Peyer's patch (tissue), 4 donors: ENCODE measurements around the gene F5.

ENCODE experiments used
- CTCF ChIP-seq, 6 experiments: fragments of 450-650 bp in 4 of 6; fragments of 200-600 bp in 2 of 6; sonication (generic) in 1 of 6; IDR thresholded peaks; one replicate each; pipeline ENCODE4 v1.5.1; 2017 to 2019; ENCODE audit warnings: antibody characterized with exemption in 6 of 6, mild to moderate bottlenecking in 3 of 6, moderate library complexity in 1 of 6
- POLR2A ChIP-seq, 2 donors: fragments of 450-650 bp; IDR thresholded peaks; one replicate each; pipeline ENCODE4 v1.5.1; 2017; ENCODE audit warnings: antibody characterized with exemption in 2 of 2, mild to moderate bottlenecking in 2 of 2, moderate library complexity in 2 of 2

DNA sequence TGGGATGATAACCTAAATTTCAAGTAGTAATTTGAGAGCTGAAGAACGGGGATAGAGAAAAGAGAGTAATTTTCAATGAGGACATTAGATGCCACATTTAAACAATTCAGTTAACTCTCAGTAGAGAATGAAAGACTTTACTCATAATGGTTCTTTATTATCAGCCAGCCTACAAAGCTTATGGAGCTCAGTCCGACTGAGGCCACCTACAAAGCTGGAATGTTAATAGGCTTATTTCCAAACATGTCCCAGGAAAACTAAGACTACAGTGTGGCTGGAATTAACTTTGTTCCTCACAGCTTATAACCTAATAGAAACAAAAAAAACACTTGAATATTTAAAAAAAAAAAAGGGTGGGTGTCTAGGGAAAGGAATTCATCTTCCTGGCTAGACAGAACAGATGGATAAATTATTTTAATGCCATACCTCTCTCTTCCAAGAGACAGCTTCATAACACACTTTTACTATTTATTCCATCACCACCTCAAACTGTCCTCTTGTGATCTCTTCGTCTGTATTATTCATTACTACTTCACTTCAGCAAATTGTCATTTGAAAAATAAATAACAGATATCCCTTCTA is 110.4 kb downstream of the F5 start:
- TF ChIP-seq CTCF (IDR thresholded peaks at IDR 0.05): no peak
- no peak for TF ChIP-seq POLR2A (IDR thresholded peaks at IDR 0.05)
